GM18867 (cell line): ENCODE results near the gene MMP14.

ENCODE experiments used
- ATAC-seq: cut with Tn5 transposase; IDR thresholded peaks from one replicate; pipeline ENCODE4 v1.9.1; 2021; ENCODE audit warnings: mild to moderate bottlenecking, moderate library complexity; ENCODE audit not compliant: unreplicated experiment

MMP14 gene

DNA sequence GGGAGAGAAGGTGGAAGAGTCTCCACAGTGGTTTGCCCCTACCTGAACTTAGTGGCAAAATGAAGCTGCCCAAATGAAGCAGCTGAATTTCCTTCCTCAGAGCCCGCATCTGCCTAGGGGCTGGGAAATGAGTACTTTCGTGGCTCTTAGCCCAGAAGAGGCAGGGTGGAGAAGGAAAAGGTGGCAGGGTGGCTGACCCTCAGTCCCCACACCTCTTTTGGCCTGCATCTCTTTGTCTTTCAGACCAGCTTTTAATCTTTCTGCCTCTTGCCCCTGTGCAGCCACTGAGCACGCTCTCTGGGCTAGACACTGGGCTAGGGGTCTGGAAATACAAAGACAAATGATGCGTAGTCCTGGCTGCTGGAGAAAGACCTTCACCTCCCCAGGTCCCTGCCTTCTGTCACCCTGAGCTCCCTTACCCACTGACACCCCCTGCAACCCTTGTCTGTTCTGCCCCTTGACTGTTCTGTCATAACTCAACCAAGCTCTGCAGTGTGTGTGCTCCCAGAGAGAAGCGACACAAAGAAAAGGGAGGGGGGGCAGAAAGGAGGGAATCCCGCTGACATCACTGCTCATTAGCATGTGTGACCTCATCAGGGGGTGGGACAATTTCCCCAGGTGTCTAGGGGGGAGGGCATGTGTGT is 46.3 kb downstream of the MMP14 start:
- no peak for ATAC-seq

DNA sequence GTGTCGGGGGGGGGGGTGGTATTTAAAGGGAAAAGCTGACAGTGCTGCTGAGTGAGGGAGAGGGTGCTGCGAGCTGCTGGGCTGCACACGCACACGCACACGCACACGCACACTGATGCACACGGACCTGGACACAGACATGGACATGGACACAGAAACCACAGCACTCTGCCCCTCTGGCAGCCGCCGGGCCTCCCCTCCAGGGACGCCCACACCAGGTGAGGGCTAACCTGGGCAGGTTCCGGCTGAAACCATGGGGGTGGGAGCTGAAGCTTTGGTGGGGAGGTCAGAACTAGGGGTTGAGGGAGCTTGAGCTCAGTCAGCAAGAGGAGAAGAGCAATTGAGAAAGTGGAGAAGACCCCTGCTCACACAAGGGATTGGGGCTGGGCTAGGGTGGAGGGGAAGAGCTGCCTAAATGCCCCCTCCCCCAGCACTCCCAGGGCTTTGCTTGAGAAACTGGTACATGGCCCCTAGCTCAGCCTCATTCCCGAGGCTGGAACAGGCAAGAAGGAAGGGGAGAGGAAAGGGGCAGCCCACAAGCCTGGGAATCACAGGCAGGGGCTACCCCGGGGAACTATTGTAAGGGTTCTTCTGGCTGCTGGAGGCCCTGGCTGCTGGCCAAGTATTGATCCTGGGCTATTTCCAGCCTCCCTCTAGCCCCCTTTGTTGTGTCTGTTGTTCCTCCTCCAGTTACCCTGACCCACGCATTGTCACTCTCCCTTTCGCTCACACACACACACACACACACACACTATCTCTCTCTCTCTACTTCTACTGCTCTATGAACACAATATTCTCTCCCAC is 47.0 kb downstream of the MMP14 start, which contains the start of gene REM2:
TSS of gene REM2 (plus strand) at position 50 of the 804 bp plus-strand sequence. CDS start at position 116, 66 bp downstream.
- ATAC-seq, result no peak

GRCh38 chr14:22884076-22884737 is 47.8 kb downstream of the MMP14 start:
- ATAC-seq, result no peak

DNA sequence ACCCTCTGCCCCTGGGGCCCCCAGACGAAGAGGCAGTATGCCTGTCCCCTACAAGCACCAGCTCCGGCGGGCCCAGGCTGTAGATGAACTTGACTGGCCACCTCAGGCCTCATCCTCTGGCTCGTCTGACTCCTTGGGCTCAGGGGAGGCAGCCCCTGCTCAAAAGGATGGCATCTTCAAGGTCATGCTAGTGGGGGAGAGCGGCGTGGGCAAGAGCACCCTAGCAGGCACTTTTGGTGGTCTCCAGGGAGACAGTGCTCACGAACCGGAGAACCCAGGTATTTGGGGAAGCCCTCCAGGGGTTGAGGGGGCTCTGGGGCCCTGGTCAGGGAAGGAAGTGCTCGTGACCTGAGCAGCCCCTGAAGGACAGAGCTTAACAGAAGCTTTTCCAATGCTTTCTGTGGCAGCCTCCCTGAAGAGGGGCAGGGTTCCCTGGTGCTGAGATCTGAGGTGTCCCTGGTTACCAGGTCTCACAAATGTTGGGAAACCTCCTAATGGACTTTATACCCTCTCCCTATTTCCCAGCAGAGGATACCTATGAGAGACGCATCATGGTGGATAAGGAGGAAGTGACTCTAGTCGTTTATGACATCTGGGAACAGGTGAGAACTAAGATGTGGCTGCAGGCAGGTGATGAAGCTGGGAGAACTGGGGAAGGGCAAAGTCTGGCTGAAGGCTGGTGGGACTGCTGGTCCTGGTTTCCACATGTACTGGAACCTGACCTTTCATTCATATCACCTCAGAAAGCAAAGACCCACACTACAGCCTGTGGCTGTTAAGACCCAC is 48.5 kb downstream of the MMP14 start:
- no peak for ATAC-seq

- ATAC-seq, result no peak
These were observed 49.6 kb downstream of the MMP14 start for GRCh38 chr14:22885975-22886374.

- ATAC-seq, result peak; percentile 53
These were observed 50.3 kb downstream of the MMP14 start for GRCh38 chr14:22886500-22887259.

DNA sequence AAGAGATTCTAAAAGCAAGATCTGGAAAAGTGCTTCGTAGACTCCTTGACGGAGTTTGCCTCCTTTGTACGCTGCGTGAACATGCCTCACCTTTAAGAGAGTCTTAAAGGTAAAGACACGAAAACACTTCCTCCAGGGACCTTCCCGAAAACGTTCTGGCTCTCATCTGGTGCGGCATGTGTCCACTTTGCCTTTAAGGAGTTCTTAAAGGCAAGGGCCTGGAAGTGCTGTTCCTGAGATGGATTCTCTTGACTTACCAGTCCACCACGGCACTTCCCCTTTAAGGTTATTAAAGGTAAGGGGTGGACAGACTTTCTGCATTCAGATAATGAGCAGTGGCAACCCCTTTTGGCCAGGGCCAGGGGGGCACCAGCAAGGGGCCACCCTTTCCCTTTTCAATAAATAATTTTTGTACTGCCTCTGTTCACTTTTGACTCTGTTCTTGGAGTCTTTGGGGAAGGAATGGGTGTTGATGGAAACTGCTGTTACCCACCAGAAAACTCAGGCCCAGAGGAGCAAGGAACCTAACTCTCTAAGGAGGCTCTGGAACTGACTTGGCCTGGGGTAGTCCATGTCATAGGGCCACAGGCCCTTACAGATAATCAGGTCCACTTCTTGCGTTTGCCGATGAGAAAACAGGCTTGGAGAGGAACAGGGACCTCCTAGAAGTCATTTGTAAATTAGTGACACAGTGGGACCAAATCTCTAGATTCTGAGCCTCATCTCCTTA is 51.0 kb downstream of the MMP14 start:
- peak; percentile 36 for ATAC-seq

DNA sequence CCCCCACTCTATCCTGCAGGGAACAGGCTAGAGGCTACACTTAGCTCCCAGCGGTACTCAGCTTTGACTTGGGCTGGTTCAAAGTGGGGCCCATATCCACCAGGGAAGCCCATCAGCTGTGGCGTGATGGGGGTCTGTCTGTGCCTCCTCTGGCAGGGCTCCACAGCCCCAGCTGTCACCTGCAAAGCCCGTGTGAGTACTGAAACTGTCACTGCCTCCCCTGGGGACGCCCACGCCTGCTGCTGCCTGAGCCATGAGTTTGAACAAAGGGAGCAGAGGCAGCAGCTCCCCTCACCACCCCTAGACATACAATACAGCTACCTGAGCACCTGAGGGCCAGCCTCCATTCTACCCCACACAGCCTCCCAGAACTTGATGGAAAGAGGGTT is 51.6 kb downstream of the MMP14 start:
- ATAC-seq, result peak; percentile 43

- ATAC-seq, result no peak
These were observed 52.3 kb downstream of the MMP14 start for GRCh38 chr14:22888662-22889061.

DNA sequence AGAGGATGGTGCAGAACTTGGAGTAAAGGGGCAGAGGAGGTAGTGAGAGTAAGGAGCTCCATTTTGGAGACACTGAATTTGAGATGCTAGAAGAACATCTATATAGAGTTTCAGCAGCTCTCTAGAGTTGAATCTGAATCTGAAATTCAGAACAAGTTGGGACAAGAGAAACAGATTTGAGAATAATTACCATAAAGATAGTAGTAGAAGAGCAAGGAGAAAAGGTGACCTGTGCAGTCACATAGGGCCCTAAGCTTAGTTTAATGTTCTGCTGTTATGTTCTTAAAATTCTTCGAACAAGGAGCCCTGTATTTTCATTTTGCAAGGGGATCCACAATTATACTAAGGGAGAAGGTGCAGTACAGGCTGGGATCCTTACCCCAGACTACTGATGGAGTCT is 54.0 kb downstream of the MMP14 start:
- ATAC-seq, result no peak

GRCh38 chr14:22892488-22892887 is 56.1 kb downstream of the MMP14 start:
- ATAC-seq, result no peak

DNA sequence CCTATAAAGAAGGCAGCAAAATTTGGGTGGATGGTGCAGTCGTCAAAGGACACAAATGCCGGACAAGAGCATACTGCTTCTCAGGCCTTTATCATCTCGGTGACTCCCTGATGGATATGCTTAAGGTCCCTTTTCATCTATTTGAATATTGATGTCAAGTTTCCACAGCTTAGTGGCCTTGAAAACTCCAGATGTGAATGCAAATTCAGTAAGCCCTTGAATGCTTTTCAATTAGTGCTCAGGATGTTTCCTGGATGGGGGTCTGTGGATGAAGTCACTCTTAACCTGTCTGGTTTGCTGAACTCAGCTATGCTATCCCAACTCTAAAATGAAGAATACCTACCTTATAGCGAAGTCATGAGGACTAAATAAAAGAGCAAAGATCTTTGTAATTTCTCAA is 57.3 kb downstream of the MMP14 start:
- no peak for ATAC-seq

GRCh38 chr14:22895402-22895801 is 59.0 kb downstream of the MMP14 start:
- ATAC-seq, result no peak

GRCh38 chr14:22896356-22896755 is 60.0 kb downstream of the MMP14 start:
- no peak for ATAC-seq

- ATAC-seq, result no peak
These were observed 60.4 kb downstream of the MMP14 start for GRCh38 chr14:22896760-22897159.

DNA sequence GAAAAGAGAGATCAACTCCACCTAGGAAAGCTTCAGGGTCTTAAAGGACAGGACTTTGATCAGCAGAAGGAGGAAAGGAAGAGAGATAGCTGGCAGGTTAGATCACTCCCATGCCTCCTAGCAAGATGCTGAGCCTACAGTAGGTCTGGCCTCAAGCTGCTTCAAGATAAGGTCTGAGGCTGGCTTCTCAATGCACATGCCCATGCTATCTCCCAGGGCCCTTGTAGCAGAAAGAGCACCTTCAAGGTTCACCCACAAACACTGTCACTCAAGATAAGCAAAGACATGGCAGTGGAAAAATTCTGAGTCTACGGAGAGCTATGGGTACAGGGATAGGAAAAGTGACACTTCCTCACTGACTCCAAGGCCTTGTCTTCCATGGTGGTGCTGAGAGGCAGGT is 61.0 kb downstream of the MMP14 start:
- no peak for ATAC-seq
